Osteocyte (in vitro differentiated cells): Measurements from ENCODE around the gene TNKS1BP1. TPM values are rescaled to one million over a fixed set of nuclear protein-coding genes. Genes with fewer than 3 reads are reported as not detected.

Experiments used
- DNase-seq: peaks from one replicate; pipeline ENCODE4 v3.0.0; 2021; ENCODE audit warnings: mixed read lengths; ENCODE audit not compliant: unreplicated experiment; ENCODE audit errors: extremely low spot score
- H3K27ac Mint-ChIP-seq: one replicate; pipeline ENCODE4 v1.8.0; 2021; ENCODE audit warnings: mild to moderate bottlenecking, mixed read lengths; ENCODE audit not compliant: unreplicated experiment
- H3K27me3 Mint-ChIP-seq: one replicate; pipeline ENCODE4 v1.8.0; 2021; ENCODE audit warnings: mixed read lengths; ENCODE audit not compliant: unreplicated experiment
- H3K36me3 Mint-ChIP-seq: one replicate; pipeline ENCODE4 v1.8.0; 2021; ENCODE audit warnings: mixed read lengths; ENCODE audit not compliant: unreplicated experiment
- H3K4me1 Mint-ChIP-seq: one replicate; pipeline ENCODE4 v1.8.0; 2021; ENCODE audit warnings: mixed read lengths; ENCODE audit not compliant: unreplicated experiment
- H3K4me3 Mint-ChIP-seq: one replicate; pipeline ENCODE4 v1.8.0; 2021; ENCODE audit warnings: mild to moderate bottlenecking, moderate library complexity, mixed read lengths; ENCODE audit not compliant: unreplicated experiment
- H3K9me3 Mint-ChIP-seq: one replicate; pipeline ENCODE4 v1.8.0; 2021; ENCODE audit warnings: mixed read lengths; ENCODE audit not compliant: unreplicated experiment
- CTCF ChIP-seq: fragments of 200-600 bp; sonication (generic); IDR thresholded peaks from 2 replicates; pipeline ENCODE4 v1.5.0; 2021; ENCODE audit warnings: antibody characterized with exemption, mild to moderate bottlenecking, moderate library complexity
- total RNA-seq: library from RNA; stranded (reverse); gene quantifications from 2 replicates; pipeline ENCODE4 v1.2.1, GENCODE V29; 2021

The TNKS1BP1 gene
- total RNA-seq, 1 donor from 2014 or later, result 152 TPM

GRCh38 chr11:57354699-57355098, 29.9 kb upstream of the TNKS1BP1 start:
- no peak for DNase-seq
- Mint-ChIP-seq H3K27me3 (peaks cover 35% of the 10 kb centered on the region), H3K9me3 (peaks cover 6% of the 10 kb centered on the region), H3K36me3 (no peaks in the 10 kb centered on the region), H3K27ac (no peak overlapping the region), H3K4me1 (peaks cover 3% of the 10 kb centered on the region), H3K4me3 (no peak overlapping the region)
- no peak for TF ChIP-seq CTCF

DNA sequence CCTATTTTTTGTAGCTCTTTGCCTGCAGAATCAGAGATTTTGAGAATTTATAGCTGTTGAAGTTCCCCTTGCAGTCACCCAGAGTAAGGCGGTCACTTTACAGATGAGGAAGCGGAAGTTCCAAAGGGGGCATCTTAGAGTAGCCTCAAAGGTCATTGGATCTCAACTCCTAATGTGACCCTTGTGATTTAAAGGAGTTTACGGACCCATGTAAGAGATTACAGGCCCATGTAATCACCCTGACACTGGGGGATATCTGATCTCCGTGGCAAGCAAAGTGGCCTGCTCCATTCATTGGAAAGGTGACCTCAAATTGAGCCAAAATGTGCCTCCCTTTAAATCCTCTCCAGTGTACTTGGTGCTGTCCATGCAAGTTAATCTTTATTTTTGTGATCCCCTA, 29.1 kb upstream of the TNKS1BP1 start:
- peaks cover 5% of the 10 kb centered on the region for H3K4me1 Mint-ChIP-seq
- no peak overlapping the region for H3K27ac Mint-ChIP-seq
- DNase-seq, result no peak
- H3K36me3 Mint-ChIP-seq, result no peaks in the 10 kb centered on the region
- TF ChIP-seq CTCF, result no peak
- no peak overlapping the region for H3K4me3 Mint-ChIP-seq
- H3K9me3 Mint-ChIP-seq, result peaks cover 6% of the 10 kb centered on the region
- H3K27me3 Mint-ChIP-seq, result peaks cover 35% of the 10 kb centered on the region

DNA sequence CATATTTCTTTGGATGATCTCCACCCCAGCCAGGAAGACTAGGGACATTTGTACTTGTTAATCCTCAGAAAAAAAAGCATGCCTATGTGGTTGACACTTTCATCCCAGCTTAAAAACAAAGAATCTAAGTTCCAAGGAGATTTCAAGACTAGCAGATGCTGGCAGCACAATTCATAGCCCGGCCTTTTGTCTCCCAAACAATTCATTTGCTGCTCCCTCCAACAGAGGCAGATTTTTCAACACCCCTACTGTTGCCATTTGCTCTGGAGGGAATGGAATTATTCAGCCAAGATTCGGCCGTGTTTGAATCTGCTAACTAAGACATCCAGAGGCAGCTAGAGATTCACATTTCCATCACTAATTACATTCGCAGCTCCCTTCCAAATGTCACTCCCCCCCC, 28.7 kb upstream of the TNKS1BP1 start:
- no peak for DNase-seq
- H3K27me3 Mint-ChIP-seq, result peaks cover 35% of the 10 kb centered on the region
- no peak overlapping the region for H3K4me3 Mint-ChIP-seq
- peaks cover 6% of the 10 kb centered on the region for H3K9me3 Mint-ChIP-seq
- H3K36me3 Mint-ChIP-seq, result no peaks in the 10 kb centered on the region
- no peak overlapping the region for H3K27ac Mint-ChIP-seq
- peaks cover 5% of the 10 kb centered on the region for H3K4me1 Mint-ChIP-seq
- TF ChIP-seq CTCF, result no peak

- H3K36me3 Mint-ChIP-seq, result no peaks in the 10 kb centered on the region
- H3K27ac Mint-ChIP-seq, result no peak overlapping the region
- TF ChIP-seq CTCF, result no peak
- no peak overlapping the region for H3K4me3 Mint-ChIP-seq
- peaks cover 5% of the 10 kb centered on the region for H3K4me1 Mint-ChIP-seq
- H3K9me3 Mint-ChIP-seq, result peaks cover 6% of the 10 kb centered on the region
- peaks cover 35% of the 10 kb centered on the region for H3K27me3 Mint-ChIP-seq
- no peak for DNase-seq
Measured at GRCh38 chr11:57353036-57353435, 28.3 kb upstream of the TNKS1BP1 start.

DNA sequence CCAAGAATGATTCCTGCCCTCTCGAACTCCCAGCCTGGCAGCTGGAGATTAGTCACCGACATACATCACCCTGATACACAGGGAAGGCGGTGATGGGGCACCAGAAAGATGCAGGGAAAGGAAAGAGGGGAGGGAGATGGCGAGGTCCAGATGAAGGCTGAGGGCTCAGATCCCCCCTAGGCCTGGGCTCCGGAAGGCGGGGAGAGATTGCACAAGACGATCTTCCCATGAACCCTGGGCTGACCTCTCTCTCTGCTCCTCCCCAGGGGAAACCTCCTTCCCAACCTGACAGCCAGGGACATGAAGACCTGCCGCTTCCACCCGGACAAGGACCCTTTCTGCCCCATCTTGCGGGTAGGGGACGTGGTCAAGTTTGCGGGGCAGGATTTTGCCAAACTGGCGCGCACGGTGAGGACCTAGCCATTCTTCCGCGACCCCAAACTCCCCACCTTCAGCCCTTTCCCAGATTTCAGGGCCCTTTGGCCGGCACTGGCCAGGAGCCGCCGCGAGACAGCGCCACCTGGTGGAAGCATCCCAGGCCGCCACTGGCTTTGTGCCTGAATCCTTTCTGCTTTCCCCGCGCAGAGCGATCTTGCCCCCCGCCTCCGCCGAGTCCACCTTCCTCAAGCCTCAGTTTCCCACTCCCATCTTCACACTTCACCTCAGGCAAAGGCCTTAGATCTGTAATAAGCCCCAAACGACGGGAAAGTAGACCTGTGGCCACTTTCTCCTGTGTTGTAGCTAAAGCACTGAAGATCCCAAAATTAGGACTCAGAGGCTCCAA, 24.9 kb upstream of the TNKS1BP1 start:
- Mint-ChIP-seq H3K4me3 (no peak overlapping the region), H3K27me3 (peaks cover 22% of the 10 kb centered on the region), H3K36me3 (no peaks in the 10 kb centered on the region), H3K9me3 (peaks cover 6% of the 10 kb centered on the region), H3K27ac (no peak overlapping the region), H3K4me1 (peaks cover 5% of the 10 kb centered on the region)
- TF ChIP-seq CTCF, result peak; percentile 92
- DNase-seq, result peak; percentile 91
